H1 (cell line): ENCODE results near the gene TXNDC16.

Source experiments
- ATF3 ChIP-seq: IDR thresholded peaks from 2 replicates; pipeline ENCODE4 v1.6.1; 2011; ENCODE audit warnings: low read depth, mild to moderate bottlenecking, low read length; ENCODE audit not compliant: insufficient read depth
- CTCF ChIP-seq, 3 experiments: IDR thresholded peaks; 1 replicate in 2 of 3; 2 replicates in 1 of 3; pipeline versions ENCODE4 v1.5.1 to v1.6.1; 2011; ENCODE audit warnings: low read length in 3 of 3, mild to moderate bottlenecking in 3 of 3, inconsistent platforms in 2 of 3, low read depth in 1 of 3, moderate library complexity in 1 of 3; ENCODE audit not compliant: insufficient read depth in 1 of 3; ENCODE audit errors: control extremely low read depth in 1 of 3
- POLR2AphosphoS5 ChIP-seq: IDR thresholded peaks from 2 replicates; pipeline ENCODE4 v1.6.1; 2011; ENCODE audit warnings: low read depth, low read length
- SIN3A ChIP-seq, 2 experiments: IDR thresholded peaks in 1 of 2; conservative IDR thresholded peaks in 1 of 2; 2 replicates each; pipeline ENCODE4 v1.6.1; 2011 to 2012; ENCODE audit warnings: low read length in 2 of 2, improper control_type of control experiment in 1 of 2, low read depth in 1 of 2, mild to moderate bottlenecking in 1 of 2

- no peak for TF ChIP-seq CTCF (IDR thresholded peaks at IDR 0.05; ENCODE audit: control extremely low read depth in 1 of 3, insufficient read depth in 1 of 3, low read depth in 1 of 3, low read length in 3 of 3)
- no peak for TF ChIP-seq SIN3A (conservative IDR thresholded peaks at IDR 0.05 in 1 of 2, IDR thresholded peaks at IDR 0.05 in 1 of 2; ENCODE audit: low read depth in 1 of 2, low read length in 2 of 2)
- no peak for TF ChIP-seq POLR2AphosphoS5
- TF ChIP-seq ATF3 = no peak
Observed at GRCh38 chr14:52430474-52430873, 121.8 kb downstream of the TXNDC16 start.
